Gastrocnemius medialis (tissue), 4 donors: ENCODE measurements around the gene TM2D1. TPM values are rescaled to one million over a fixed set of nuclear protein-coding genes. Genes with fewer than 3 reads are reported as not detected.

Experiments used
- ATAC-seq, 2 donors: fragments of 150-250 bp; one replicate each; pipeline ENCODE4 v1.9.1; 2016
- DNase-seq, 2 donors: peaks; one replicate each; pipeline ENCODE4 v3.0.0-alpha.2; 2019
- H3K27ac ChIP-seq, 4 donors: fragments of 200-600 bp; sonication (generic); 1 replicate in 1 of 4; 2 replicates in 3 of 4; pipeline ENCODE4 v1.5.1; 2016 to 2018; ENCODE audit warnings: mild to moderate bottlenecking in 2 of 4, moderate library complexity in 1 of 4
- H3K27me3 ChIP-seq, 3 donors: fragments of 200-600 bp; sonication (generic) in 2 of 3; 1 replicate in 1 of 3; 2 replicates in 2 of 3; pipeline versions ENCODE4 v1.5.1 to v1.6.0; 2016 to 2019; ENCODE audit warnings: mild to moderate bottlenecking in 1 of 3, moderate library complexity in 1 of 3
- H3K36me3 ChIP-seq, 2 donors: fragments of 200-600 bp; sonication (generic) in 1 of 2; one replicate each; pipeline ENCODE4 v1.5.1; 2017 to 2018
- H3K4me1 ChIP-seq, 2 donors: fragments of 200-600 bp; sonication (generic) in 1 of 2; one replicate each; pipeline ENCODE4 v1.5.1; 2016 to 2017; ENCODE audit warnings: mild to moderate bottlenecking in 2 of 2
- H3K4me3 ChIP-seq, 4 donors: fragments of 200-600 bp; sonication (generic) in 3 of 4; 1 replicate in 1 of 4; 2 replicates in 3 of 4; pipeline ENCODE4 v1.5.1; 2016 to 2019; ENCODE audit warnings: mild to moderate bottlenecking in 2 of 4
- H3K9me3 ChIP-seq, 3 donors: fragments of 200-600 bp; sonication (generic) in 2 of 3; 1 replicate in 1 of 3; 2 replicates in 2 of 3; pipeline ENCODE4 v1.5.1; 2016 to 2019
- CTCF ChIP-seq, 5 experiments: fragments of 450-650 bp in 3 of 5; fragments of 200-600 bp in 2 of 5; sonication (generic) in 2 of 5; IDR thresholded peaks in 4 of 5; conservative IDR thresholded peaks in 1 of 5; 1 replicate in 4 of 5; 2 replicates in 1 of 5; pipeline ENCODE4 v1.5.1; 2016 to 2019; ENCODE audit warnings: antibody characterized with exemption in 5 of 5, mild to moderate bottlenecking in 3 of 5, moderate library complexity in 3 of 5
- POLR2A ChIP-seq, 2 donors: fragments of 450-650 bp; IDR thresholded peaks; one replicate each; pipeline ENCODE4 v1.6.1; 2017; ENCODE audit warnings: antibody characterized with exemption in 2 of 2, mild to moderate bottlenecking in 2 of 2, moderate library complexity in 2 of 2
- in situ Hi-C, 4 donors: fragments of 200-750 bp; cut with MboI; loops; one replicate each; pipeline versions ENCODE4 v1.15.0 to v1.8.0; 2017; ENCODE audit warnings: low sequenced_read_pairs in 4 of 4
- intact Hi-C: fragments of 100-400 bp; cut with DNase I; formaldehyde crosslinking; loops from one replicate; pipeline ENCODE4 v1.15.1; 2023; ENCODE audit warnings: low total_unique reads
- total RNA-seq, 4 donors: library from RNA; depleted of rRNA; stranded (reverse); fragments of >200 nt; gene quantifications; one replicate each; pipeline versions ENCODE4 v1.1.0 to v1.2.3, GENCODE V29; 2016

TM2D1 gene
- total RNA-seq, 4 donors from 2014 or later: 33.6 to 56.8 (median 38.5) TPM

DNA sequence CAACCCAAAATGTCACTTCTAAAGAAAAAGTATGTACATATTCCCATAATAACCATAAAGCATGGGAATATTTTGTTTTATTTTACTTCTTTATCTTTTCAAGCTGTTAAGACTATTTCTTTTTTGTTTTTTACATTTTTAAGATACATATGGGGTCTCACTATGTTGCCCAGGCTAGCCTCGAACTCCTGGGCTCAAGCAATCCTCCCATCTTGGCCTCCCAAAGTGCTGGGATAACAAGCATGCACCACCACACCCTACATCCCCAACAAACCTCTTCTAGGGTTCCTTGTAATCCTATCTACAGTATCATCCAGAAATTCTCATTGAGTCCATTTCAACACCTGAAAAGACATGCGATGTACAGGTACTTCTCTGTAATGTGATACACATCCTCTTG, 87.5 kb downstream of the TM2D1 start:
- Histone ChIP-seq H3K36me3 (no peaks in the 10 kb centered on the region), H3K9me3 (no peaks in the 10 kb centered on the region), H3K27me3 (no peaks in the 10 kb centered on the region), H3K27ac (peak overlapping the region in 3 of 4 donors; percentile 1 to 52 (median 41)), H3K4me1 (peaks cover 0 to 28% of the 10 kb centered on the region in 2 donors), H3K4me3 (no peak overlapping the region)
- DNase-seq (no peak), ATAC-seq (no peak)
- in situ Hi-C loops (loop anchor here in 3 of 4 donors (25.0 kb wide), 1 partner anchor 600 kb away; no protein-coding TSS in a partner anchor), intact Hi-C loops (no loop called here)
- no peak for TF ChIP-seq POLR2A (IDR thresholded peaks at IDR 0.05)
- no peak for TF ChIP-seq CTCF (IDR thresholded peaks at IDR 0.05 in 4 of 5, conservative IDR thresholded peaks at IDR 0.05 in 1 of 5)

GRCh38 chr1:61636814-61637213, 88.1 kb downstream of the TM2D1 start:
- ATAC-seq (no peak), DNase-seq (no peak)
- no peak overlapping the region for H3K4me3 ChIP-seq
- in situ Hi-C loops: loop anchor here in 3 of 4 donors (25.0 kb wide), 1 partner anchor 600 kb away; no protein-coding TSS in a partner anchor
- no peaks in the 10 kb centered on the region for H3K36me3 ChIP-seq
- H3K9me3 ChIP-seq: no peaks in the 10 kb centered on the region
- no peak for TF ChIP-seq POLR2A (IDR thresholded peaks at IDR 0.05)
- TF ChIP-seq CTCF (IDR thresholded peaks at IDR 0.05 in 4 of 5, conservative IDR thresholded peaks at IDR 0.05 in 1 of 5): no peak
- no peaks in the 10 kb centered on the region for H3K27me3 ChIP-seq
- H3K27ac ChIP-seq: no peak overlapping the region
- intact Hi-C loops: no loop called here
- peaks cover 0 to 28% of the 10 kb centered on the region in 2 donors for H3K4me1 ChIP-seq

DNA sequence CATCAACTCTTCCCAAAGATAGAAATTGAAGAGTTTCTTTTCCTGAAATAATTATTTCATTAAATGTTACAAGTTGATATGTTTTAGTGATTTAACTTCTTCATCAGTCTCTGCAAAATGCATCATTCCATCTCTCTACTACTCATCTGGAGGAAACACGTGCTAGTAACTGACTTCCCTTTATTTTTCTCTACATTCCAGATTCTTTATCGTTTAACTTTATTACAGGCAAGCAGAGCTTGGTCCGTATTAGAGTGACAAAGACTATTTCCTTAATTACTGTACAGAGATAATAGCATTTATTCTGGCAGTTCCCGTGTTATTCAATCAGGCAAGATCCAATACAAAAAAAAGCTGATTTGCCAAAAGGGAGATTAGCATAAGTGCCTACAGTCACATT, 88.6 kb downstream of the TM2D1 start:
- no peak for TF ChIP-seq POLR2A (IDR thresholded peaks at IDR 0.05)
- TF ChIP-seq CTCF (IDR thresholded peaks at IDR 0.05 in 4 of 5, conservative IDR thresholded peaks at IDR 0.05 in 1 of 5): no peak
- Histone ChIP-seq H3K27me3 (no peaks in the 10 kb centered on the region), H3K9me3 (no peaks in the 10 kb centered on the region), H3K36me3 (no peaks in the 10 kb centered on the region), H3K27ac (no peak overlapping the region), H3K4me3 (no peak overlapping the region), H3K4me1 (peaks cover 0 to 28% of the 10 kb centered on the region in 2 donors)
- no peak for DNase-seq
- no peak for ATAC-seq
- in situ Hi-C loops: loop anchor here in 3 of 4 donors (25.0 kb wide), 1 partner anchor 599 kb away; no protein-coding TSS in a partner anchor
- intact Hi-C loops: no loop called here

GRCh38 chr1:61635557-61635956, 89.4 kb downstream of the TM2D1 start:
- H3K27ac ChIP-seq: no peak overlapping the region
- DNase-seq: no peak
- H3K27me3 ChIP-seq: no peaks in the 10 kb centered on the region
- H3K4me3 ChIP-seq: no peak overlapping the region
- H3K9me3 ChIP-seq: no peaks in the 10 kb centered on the region
- no peak for ATAC-seq
- no peak for TF ChIP-seq CTCF (IDR thresholded peaks at IDR 0.05 in 4 of 5, conservative IDR thresholded peaks at IDR 0.05 in 1 of 5)
- no peak for TF ChIP-seq POLR2A (IDR thresholded peaks at IDR 0.05)
- no peaks in the 10 kb centered on the region for H3K36me3 ChIP-seq
- intact Hi-C loops: no loop called here
- in situ Hi-C loops: loop anchor here in 3 of 4 donors (25.0 kb wide), 1 partner anchor 598 kb away; no protein-coding TSS in a partner anchor
- peaks cover 0 to 26% of the 10 kb centered on the region in 2 donors for H3K4me1 ChIP-seq

- TF ChIP-seq CTCF (IDR thresholded peaks at IDR 0.05 in 4 of 5, conservative IDR thresholded peaks at IDR 0.05 in 1 of 5) (no peak), POLR2A (IDR thresholded peaks at IDR 0.05) (no peak)
- no peaks in the 10 kb centered on the region for H3K36me3 ChIP-seq
- H3K4me1 ChIP-seq: peaks cover 0 to 3% of the 10 kb centered on the region in 2 donors
- no peak overlapping the region for H3K27ac ChIP-seq
- H3K9me3 ChIP-seq: no peaks in the 10 kb centered on the region
- no peak overlapping the region for H3K4me3 ChIP-seq
- DNase-seq (no peak), ATAC-seq (no peak)
- in situ Hi-C loops: loop anchor here in 3 of 4 donors (25.0 kb wide), 1 partner anchor 594 kb away; no protein-coding TSS in a partner anchor
- no peaks in the 10 kb centered on the region for H3K27me3 ChIP-seq
- intact Hi-C loops: no loop called here
Measured at GRCh38 chr1:61631436-61631835, 93.5 kb downstream of the TM2D1 start.
